Stomach (tissue), 4 donors: ENCODE results near the gene PRRX1.

Source experiments
- CTCF ChIP-seq, 7 experiments: fragments of 450-650 bp in 4 of 7; fragments of 200-600 bp in 3 of 7; sonication (generic) in 3 of 7; IDR thresholded peaks; one replicate each; pipeline ENCODE4 v1.5.1; 2016 to 2019; ENCODE audit warnings: antibody characterized with exemption in 7 of 7, control low read depth in 2 of 7, mild to moderate bottlenecking in 1 of 7
- EP300 ChIP-seq: sonication (generic); formaldehyde crosslinking; IDR thresholded peaks from one replicate; pipeline ENCODE4 v1.6.1; 2017; ENCODE audit warnings: antibody characterized with exemption
- POLR2A ChIP-seq, 4 donors: fragments of 450-650 bp; IDR thresholded peaks; one replicate each; pipeline ENCODE4 v1.6.1; 2016; ENCODE audit warnings: antibody characterized with exemption in 4 of 4, control low read depth in 2 of 4, mild to moderate bottlenecking in 1 of 4, moderate library complexity in 1 of 4
- POLR2AphosphoS5 ChIP-seq, 3 donors: sonication (generic); formaldehyde crosslinking; IDR thresholded peaks; one replicate each; pipeline ENCODE4 v1.6.1; 2016; ENCODE audit warnings: antibody characterized with exemption in 3 of 3

DNA sequence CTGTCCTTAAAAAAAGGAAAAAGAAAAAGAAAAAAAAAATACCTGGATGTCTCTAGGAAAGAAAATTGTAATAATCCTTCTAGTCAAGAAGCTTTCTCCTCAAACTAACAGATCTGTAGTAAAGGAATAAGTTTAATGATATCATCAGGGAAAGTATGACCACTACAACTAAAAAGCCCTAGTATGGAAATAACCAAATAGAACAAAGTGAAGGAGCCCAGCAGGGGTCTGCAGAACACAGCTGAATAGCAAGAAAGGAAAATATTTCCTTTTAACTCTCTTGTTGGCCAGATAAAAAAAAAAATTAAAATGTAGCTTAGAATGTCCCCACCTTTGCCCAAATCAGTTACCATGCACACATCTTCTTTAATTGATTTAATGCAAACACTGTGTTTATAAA lies 43.2 kb downstream of the PRRX1 start:
- TF ChIP-seq EP300: no peak
- TF ChIP-seq CTCF (IDR thresholded peaks at IDR 0.05): no peak
- no peak for TF ChIP-seq POLR2A (IDR thresholded peaks at IDR 0.05)
- TF ChIP-seq POLR2AphosphoS5 (IDR thresholded peaks at IDR 0.05): no peak
